Fibroblast of skin of left quadriceps (primary cell): ENCODE results near the gene TMEM176B.
"Not testable (repeated sequence)": the region's sequence is repeated elsewhere in the genome, so short reads cannot be mapped to it uniquely, and the experiment has no call there.

Source experiments
- DNase-seq, 2 experiments: peaks; one replicate each; pipeline ENCODE4 v3.0.0-alpha.2; 2013; ENCODE audit warnings: low read depth in 2 of 2

Gene TMEM176B

DNA sequence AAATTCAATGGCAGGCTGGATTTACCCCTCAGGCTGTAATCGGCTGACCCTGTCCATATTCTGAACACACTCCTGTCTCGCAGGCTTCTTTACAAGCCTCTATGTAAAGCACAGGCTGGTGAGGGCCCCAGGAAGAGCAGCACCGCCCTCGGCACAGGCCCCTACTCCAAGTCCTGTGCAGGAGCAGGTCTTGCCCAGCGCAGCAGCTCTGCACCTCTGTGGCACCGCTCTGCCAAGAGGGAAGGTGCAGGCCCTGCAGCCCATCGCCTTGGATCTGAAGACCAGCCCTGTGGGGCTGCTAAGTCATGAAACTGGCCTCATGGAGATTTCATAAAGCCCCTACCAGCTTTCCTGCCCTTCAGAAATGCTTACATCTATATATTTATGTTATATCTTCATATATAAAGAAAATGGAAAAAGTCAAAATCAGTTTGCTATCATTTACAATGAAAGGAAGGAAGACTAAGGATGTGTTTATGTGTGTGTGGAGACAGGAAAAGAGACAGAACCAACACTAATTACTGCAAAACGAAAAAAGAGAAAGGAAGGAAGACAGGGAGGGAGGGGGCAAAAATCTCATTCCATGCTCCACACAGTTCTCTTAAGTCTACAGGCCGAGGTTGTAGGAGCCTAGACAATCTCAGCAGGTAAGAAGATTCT, 9.6 kb downstream of the TMEM176B start:
- DNase-seq = no peak

DNA sequence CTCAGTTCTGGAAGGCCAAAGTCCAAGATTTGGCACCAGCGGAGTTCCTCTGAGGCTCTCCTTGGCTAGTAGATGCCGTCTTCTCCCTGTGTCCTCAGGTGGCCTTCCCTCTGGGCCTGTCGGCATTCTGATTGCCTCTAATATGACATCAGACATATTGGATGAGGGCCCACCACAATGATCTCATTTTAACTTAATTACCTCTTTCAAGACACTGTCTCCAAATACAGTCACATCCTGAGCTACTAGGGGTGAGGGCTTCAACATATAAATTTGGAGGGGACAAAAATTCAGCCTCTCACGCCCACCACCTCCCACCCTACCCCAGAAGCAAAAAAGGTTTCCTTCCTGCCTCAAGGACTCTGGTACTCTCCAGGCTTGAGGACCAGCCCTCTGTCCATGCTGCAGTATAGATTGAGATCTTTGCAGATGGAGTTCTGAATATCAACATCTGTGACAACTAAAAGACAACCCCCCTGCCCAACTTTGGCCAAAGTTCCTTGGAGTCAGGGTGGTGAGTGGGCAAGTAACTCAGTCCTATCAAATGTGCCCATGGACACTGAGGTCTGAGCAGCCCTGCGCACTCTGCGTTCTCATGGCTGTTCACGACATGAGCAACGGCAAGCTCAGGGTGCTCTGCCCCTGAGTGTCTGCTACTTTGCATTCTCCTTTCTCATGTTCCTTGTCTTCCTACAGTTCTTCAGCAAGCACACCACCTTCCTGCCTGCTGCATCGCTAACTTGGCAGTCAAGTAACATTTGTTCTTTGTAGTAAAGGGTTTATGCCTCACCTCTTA, 11.5 kb downstream of the TMEM176B start:
- peak; percentile 5 to 18 for DNase-seq

GRCh38 chr7:150787321-150788281, 12.6 kb downstream of the TMEM176B start:
- DNase-seq = no peak

DNA sequence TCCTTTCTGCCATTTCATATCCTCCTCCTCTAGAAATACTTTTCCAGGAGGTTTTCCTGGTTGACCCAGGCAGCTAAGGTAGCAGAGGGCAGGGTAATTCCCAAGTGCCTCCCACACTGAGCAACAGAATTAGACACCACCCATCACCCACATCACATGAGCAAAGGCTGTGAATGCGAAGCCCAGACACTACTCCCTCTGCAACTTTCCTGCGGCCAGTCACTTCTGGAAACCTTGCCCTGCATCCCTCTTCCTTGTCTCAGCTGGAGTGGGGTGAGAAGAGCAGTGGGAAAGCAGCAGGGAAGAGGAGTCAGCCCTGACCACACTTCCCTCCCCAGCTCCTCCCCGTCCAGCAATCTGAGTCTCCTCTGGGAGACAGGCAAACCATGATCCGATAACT, 15.2 kb downstream of the TMEM176B start:
- no peak for DNase-seq

DNA sequence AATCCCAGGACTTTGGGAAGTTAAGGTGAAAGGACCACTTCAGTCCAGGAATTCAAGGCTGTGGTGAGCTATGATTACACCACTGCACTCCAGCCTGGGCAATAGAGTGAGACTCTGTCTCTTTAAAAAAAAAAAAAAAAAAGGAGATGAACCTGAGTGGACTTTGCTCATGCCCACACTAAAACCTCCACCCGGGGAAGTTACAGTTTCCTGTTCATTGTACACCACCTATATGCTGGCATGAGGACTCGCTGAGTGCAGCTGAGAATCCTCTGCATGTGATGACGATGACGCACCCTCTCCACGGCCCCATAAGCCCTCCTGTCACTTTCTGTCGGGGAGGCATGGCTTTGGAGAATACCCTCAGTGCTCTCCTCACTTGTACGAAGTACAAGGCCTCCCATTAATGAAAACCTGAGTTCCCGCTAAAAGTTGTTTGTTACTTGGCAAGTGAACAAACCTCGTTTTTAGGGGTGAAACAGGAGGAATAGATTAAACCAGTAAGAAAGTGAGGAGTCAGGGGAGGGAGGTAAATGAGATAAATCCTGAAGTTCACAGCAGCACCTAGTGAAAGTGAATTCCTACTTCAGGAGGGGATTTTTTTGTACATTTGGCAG, 15.9 kb downstream of the TMEM176B start:
- DNase-seq = no peak

GRCh38 chr7:150781961-150782360, 18.2 kb downstream of the TMEM176B start:
- DNase-seq = no peak

- peak; percentile 61 to 62 for DNase-seq
These were observed 19.1 kb downstream of the TMEM176B start for GRCh38 chr7:150781103-150781502.

GRCh38 chr7:150780292-150780691, 19.9 kb downstream of the TMEM176B start:
- no peak for DNase-seq

DNA sequence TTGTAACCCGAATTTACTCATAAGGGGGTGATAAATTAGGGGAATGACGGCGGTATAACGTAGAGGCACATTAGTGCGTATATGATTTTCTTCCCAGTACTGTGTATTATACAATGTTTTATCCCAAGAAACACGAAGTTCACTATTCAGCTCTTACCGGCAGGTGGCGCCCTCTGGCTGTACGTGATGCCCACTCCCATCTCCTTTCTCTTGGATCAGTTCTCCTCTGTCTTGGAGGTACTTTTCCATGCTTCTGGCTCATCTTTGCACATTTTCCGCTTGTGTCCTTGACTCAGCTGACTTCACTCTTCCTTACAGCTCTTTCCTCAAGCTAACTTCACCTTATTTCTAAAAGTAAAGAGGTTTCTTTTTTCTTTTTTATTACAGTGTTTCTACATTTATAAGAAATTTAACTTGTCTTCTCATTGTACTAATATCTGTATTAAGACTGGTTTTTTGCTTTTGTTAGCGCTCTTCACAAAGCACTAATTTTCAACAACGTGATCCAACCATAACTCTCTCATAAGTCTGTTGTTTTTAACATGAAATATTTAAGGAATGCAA, 21.3 kb downstream of the TMEM176B start:
- peak; percentile 25 to 32 for DNase-seq

DNA sequence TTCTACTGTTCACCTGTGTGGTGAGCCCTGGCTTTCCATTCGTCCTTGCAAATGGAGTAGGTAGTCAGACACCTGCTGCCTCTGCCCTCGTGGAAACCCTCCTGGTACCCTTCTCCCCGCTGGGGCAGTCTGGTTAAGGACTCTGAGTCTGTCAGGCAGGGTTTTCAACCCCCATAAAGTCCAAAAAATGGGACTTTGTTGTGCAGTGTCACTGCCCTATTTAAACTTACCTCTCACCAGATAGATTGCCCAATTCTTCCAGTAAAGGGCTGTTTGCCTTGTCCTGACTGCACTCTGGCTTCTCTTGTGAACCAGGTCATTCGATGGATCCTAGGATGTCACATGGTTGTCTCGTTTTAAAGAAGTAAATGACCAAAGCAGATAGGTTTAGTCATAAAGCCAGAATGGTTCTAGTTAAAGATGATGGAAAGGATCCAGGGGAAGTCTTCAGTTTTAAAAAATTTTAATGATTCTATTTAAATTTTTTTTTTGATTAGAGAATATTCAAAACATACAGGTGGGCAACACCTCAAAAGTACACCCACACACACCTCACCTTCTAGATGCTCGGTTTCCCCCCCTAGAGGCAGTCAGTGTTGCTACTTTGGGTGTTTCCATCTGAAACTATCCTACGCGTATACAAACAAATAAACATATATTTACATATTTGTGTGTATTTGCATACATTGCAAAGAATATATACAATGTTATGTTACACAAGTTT, 22.0 kb downstream of the TMEM176B start:
- no peak for DNase-seq

DNA sequence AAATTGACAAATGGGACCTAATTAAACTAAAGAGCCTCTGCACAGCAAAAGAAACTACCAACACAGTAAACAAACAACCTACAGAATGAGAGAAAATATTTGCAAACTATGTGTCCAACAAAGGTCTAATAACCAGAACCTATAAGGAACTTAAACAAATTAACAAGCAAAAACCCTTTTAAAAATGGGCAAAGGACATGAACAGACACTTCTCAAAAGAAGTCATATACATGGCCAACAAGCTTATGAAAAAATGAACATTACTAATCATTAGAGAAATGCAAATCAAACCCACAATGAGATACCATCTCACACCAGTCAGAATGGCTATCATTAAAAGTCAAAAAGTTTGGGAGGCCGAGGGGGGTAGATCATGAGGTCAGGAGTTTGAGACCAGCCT, 26.0 kb downstream of the TMEM176B start:
- not testable (repeated sequence) for DNase-seq

DNA sequence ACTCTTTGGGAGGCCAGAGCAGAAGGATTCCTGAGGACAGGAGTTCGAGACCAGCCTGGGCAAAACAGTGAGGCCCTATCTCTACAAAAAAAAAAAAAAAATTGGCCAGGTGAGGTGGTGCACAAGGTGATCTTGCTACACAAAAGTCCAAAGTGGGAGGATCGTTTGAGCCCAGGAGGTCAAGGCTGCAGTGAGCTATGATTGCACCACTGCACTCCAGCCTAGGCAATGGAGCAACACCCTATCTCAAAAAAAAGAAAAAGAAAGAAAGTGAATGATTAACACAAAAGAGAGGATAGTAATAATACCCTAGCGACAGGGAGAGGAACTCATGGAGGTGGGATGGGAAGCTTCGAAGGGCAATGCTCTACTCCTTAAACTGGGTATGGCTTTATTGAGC, 30.4 kb downstream of the TMEM176B start:
- no peak for DNase-seq

DNA sequence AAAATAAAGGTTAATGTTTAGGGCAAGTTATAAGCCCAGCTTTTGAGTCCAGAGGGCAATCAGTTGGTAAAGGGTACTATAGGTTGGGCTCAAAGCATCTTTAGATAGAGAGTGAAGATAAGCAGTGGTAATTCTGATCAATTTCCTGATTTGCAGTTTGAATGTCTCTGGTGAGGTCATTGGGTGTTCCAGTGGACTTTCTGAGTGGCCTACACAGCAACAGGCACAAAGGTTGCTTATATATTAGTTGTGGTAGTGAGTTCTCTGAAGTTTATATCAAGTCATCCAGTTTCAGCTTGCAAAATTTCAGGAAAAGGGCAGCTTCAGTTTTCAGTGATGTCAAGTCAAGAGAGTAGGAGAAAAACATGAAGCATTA, 33.8 kb downstream of the TMEM176B start:
- no peak for DNase-seq

DNA sequence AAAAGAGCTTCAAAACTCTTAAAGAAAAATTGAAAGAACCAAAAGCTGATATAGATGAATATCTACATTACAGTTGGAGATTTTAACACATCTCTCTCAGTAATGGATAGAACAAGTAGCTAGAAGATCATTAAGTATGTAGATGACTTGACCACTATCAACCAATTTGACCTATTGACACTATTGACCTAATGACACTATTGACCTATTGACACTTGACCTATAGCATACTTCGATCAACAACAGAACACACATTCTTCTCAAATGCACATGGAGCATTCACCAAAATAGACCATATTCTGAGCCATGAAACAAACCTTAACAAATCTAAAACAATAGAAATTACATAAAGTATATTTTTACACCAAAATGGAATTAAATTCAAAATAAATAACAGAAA, 40.7 kb downstream of the TMEM176B start:
- DNase-seq = no peak

- DNase-seq = no peak
These were observed 43.3 kb downstream of the TMEM176B start for GRCh38 chr7:150756858-150757257.

GRCh38 chr7:150756166-150756565, 44.0 kb downstream of the TMEM176B start:
- DNase-seq = no peak

DNA sequence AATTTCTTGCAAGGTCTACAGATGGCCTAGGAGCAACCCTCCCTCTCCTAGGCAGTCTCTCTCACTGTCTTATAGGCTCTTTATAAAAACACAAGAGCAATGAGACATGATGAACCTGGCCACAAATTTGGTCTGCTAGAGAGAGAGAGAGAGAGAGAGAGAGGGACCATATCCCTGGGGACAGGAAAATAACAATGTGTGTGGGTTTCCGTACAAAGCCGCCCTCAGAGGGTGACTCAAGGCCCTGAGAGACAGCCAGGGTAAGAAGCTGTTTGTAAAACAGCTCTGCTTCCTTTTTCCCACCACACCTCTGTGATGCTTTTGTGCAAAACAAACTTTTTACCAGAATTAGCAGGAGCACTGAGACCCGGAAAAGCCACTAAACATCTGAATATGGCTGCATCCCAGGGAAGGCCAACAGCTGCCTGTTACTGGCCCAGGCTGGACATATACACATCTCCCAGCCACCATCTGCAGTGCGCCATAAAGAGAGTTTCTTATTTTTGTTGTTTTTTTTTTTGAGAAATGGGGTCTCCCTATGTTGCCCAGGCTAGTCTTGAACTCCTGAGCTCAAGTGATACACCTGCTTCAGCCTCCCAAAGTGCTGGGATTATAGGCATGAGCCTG, 44.6 kb downstream of the TMEM176B start:
- no peak for DNase-seq

GRCh38 chr7:150754951-150755350, 45.2 kb downstream of the TMEM176B start:
- DNase-seq = no peak

GRCh38 chr7:150753826-150754603, 46.1 kb downstream of the TMEM176B start:
- DNase-seq = no peak

GRCh38 chr7:150753239-150753638, 46.9 kb downstream of the TMEM176B start:
- DNase-seq = no peak
